Kasumi-1 (cell line): ENCODE results near the gene FGF3.

Experiments used
- DNase-seq, 2 experiments: peaks; one replicate each; lab custom pipeline; 2025; lab: John Stamatoyannopoulos, UW

Gene FGF3

GRCh38 chr11:69803604-69804218, 15.5 kb downstream of the FGF3 start:
- DNase-seq = no peak

GRCh38 chr11:69803022-69803421, 16.2 kb downstream of the FGF3 start:
- DNase-seq = no peak

DNA sequence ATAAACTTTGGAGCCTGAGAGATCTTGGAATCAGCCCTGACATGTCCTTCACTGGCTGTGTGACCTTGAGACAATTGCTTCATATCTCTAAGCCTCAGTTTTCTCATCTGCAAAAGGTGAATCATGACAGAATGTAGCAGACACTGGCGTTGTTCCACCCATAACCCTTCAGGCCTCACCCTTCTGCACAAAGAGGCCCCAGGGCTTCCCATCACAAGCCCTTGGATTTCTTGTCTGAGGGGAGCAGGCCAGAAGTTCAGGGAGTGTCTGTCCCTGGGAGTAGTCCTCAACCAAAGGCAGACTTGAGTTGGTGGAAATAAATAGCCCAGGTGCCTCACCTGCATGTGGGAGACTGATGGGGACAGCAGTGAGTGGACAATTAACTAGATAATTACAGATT, 16.6 kb downstream of the FGF3 start:
- DNase-seq = no peak

DNA sequence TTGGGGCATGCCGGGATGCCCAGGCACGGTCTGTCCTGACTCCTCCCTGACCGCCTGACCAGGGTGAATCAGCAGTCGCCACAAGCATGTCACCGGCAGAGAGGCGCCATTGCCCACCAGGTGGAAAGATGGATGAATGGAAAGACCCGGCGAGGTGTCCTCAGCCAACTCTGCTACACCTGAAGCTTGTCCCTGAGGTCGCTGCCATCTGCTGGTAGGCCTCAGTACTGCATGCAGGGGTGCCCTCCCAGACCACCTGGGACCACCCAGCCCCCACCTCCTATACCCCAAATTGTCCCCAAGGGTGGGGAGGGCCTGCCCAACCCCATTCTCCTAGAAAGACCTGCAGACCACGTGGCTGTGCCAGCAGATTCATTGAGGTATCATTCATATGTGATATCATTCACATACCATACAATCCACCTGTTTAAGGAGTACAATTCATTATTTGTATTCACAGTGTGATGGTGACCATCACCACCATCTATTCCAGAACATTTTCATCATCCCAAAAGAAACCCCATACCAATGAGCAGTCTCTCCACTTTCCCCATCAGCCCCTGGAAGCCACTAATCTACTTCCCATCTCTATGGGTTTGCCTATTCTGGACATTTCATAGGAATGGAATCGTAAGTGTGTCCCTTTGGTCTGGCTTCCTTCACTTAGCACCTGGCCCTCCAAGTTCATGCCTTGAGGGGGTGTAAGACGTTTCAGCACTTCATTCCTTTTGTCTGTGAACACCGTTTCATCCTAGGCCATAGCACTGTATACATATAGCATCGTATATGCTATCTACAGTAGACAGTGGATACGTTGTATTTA, 17.5 kb downstream of the FGF3 start:
- peak in 1 of 2 experiments; percentile 6 for DNase-seq

GRCh38 chr11:69800278-69800677, 18.9 kb downstream of the FGF3 start:
- no peak for DNase-seq

GRCh38 chr11:69799582-69799981, 19.6 kb downstream of the FGF3 start:
- DNase-seq = peak; percentile 1 to 13

- no peak for DNase-seq
These were observed 20.1 kb downstream of the FGF3 start for GRCh38 chr11:69799097-69799496.

GRCh38 chr11:69797737-69798528, 21.3 kb downstream of the FGF3 start:
- no peak for DNase-seq

DNA sequence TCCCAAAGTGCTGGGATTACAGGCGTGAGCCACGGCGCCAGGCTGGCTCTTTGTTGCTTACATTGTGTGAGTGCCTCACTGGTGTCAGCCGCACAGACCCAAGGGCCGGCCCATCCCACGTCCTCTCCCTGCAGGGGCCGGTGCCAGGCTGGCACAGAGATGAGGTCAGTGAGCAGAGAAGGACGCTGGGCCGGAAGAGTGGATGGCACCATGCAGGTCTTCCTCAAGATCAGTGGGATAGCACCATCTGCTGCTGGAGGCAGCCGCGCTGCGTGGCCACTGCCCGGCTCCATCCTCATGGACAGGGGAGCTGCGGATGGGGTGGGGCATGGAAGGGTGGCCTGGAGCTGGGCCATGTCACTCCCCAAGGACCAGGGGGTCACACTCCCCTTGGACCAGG, 22.1 kb downstream of the FGF3 start:
- no peak for DNase-seq

DNA sequence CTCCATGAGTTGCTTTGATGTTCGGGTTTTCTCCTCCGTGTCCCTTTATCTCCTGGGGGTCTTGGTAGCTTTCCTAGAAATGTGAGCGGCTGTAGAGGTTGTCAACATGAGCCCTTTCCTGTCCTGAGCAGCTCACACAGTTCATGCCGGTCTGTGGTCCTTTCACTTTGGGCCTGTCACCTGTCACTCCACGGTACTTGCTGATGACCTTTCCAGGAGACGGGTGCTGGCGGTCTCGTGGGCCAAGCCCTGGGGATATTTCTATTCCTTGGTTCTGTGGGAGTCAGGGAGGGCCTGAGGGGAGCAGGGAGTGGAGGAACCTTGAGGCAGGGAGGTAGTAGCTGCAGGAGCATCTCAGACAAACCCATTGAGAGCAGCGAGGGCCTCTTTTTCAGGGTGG, 23.2 kb downstream of the FGF3 start:
- no peak for DNase-seq

- no peak for DNase-seq
These were observed 27.7 kb downstream of the FGF3 start for GRCh38 chr11:69791276-69792180.

DNA sequence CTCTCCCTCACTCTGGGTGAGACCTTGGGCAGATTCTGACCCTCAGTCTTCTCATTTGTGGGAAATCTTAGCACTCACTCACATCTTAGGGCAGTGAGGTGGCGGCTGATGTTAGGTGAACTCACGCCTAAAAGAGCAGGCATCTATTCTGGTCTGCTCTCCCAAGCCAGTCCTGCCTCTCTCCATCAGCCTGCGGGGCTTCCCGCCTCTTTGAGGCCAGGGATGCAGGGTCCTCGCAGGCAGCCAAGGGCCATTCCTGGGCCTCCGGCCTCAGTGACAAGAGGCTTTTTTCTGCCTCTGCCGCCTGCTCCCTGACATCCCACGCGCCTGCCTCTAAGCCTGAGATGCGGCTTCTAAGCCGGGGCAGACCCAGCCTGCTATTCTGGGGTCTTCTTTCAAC, 30.3 kb downstream of the FGF3 start:
- DNase-seq = no peak

DNA sequence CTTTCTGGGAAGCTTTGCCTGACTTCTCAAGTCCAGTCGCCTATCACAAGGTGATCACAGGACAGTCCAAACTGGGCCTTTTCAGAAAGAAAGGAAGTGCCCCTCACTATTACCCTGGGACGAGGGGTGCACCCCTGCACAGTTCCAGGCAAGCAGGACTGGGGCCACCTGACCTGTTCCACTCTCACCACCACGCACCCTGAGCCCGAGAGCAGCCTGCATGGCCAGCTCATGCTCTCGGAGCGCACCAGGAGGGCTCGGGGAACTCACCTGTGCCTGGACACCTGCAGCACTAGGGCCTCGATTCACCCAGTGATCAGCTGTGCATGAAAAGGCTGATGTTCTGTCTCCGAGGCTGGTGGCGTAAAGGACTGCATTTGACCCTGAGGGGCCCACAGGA, 31.3 kb downstream of the FGF3 start:
- DNase-seq = no peak

GRCh38 chr11:69787457-69787856, 31.8 kb downstream of the FGF3 start:
- no peak for DNase-seq

DNA sequence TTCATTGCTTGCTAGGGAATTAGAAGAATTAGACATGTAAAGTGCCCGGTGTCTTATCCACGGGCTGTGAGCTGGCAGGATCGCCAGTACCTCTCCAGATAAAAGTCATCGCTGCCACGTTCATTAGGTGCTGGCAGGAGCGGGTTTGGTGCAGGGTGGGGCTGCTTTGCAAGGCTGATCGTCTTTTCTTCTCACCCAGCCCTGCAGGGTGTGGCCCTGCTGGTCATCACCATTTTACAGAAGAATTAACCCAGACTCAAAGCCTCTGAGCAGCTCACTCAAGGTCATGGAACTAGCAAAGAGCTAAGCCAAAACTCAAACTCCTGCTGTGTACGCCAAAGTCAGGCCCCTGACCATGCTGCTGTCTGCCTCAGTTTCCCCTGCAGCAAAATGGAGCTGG, 38.0 kb downstream of the FGF3 start:
- DNase-seq = no peak

DNA sequence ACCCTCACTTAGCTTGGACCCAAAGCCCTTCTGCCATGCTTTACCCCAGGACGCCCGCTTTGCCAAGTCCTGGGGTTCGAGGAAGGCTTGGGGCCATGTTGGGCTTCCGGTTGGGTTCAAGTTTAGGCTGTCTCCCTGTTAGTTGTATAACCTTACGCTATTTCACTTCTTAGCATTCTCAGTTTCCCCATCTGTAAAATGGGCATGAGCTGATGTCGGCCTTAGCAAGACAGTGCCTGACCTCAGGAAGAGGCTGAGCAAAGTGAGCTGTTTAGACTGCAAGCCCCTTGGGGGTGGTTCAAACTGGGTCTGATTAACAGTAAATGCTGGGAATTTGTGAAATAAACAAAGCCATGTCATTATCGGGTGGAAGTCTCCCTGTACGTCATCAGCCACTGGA, 40.8 kb downstream of the FGF3 start:
- no peak for DNase-seq

DNA sequence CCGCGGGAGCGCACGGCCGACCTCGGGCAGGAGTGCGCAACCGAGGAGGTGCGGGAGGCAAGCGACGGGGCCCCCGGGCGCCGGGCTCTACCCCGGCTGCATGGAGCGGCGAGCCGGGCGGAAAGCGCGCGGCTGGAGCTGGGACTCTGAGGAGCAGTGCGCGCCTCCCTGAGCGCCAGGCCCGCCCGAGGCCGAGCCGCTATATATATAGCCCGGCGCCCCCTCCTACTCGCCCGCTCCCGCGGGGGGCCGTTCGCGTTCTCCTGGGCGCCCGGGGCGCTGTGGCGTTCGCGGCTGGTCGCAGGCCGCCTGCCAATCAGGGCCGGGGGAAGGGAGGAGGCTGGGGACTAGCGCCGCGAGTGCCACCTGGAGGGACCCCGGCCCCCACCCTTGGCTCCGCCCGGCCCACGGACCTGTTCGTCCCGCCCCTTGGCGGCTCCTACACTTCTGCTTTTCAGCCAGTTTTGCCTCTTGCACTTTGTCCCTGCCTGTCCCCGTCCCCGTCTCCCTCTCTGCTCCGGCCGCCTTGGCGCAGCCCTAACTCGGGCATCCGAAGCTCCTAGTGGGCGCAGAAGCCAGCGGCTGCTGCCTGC, 44.0 kb downstream of the FGF3 start, which contains the start of gene FGF4:
Gene FGF4, minus strand, starts transcription at position 179 of the 593 bp plus-strand sequence. CDS start 257 bp downstream, outside the sequence.
- no peak for DNase-seq

DNA sequence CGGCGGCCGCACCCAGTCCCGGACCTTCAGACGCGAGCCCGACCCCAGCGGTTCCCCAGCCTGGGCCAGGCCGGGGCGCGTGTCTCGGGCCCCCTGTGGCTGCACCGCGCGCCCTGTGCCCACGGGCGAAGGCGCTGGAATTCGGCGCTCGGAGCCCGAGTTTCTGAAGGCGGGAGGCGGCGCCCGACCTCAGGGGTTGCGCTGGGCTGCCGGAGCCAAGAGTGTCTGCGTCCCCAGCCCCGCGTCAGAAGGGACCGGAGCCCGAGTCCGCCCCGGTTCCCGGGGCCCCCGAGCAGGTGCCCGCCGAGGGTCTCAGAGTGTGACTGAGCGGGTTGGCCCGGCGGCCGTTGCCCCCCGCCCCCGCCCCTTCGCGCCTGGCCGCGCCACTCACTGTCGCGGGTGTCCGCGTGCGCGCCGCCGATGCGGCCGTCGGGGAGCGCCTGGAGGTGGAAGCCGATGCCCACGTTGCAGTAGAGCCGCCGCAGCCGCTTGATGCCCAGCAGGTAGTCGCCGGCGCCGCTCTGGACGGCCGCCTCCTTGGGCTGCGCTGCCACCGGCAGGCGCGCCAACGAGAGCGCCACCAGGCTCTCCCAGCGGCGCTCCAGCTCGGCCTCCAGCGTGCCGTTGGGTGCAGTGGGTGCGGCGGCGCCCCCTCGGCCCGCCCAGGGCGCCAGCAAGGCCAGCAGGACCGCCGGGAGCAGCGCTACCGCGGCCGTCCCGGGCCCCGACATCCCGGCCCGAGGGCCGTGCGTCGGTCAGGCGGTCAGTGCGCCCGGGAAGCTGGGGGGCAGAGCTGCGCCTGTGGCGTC, 44.7 kb downstream of the FGF3 start:
- DNase-seq = no peak

DNA sequence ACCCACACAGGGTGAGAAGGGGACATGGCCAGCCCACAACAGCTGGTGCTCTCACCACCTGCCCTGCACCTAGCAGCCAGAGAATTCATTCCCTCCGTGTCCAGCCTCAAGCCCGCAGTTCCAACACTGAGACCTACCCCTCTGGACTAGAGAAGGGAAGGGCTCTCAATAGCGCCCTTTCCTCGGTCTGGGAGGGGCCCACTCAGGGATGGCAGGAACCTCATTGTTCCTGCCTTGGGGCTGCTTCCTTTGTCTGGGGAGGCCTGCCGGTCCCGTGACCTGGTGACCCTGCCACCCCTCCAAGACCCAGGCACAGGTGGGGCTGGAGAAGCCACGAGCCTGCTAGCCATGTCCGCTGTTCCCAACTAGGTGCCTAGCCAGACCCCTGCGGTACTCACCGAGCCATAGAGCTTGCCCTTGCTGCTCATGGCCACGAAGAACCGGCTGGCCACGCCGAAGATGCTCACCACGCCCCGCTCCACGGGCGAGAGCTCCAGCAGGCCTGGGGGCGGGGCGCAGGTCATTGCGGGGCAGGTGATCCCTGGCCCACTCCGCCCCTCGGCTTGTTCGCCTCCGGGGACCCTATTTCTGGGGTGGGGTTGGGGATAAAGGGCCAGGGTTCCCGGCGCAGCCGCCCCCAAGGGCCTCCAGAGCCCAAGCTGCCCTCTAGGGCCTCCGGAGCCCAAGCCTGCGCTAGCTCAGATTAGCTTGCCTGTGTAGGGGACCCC, 45.4 kb downstream of the FGF3 start:
- DNase-seq = no peak

DNA sequence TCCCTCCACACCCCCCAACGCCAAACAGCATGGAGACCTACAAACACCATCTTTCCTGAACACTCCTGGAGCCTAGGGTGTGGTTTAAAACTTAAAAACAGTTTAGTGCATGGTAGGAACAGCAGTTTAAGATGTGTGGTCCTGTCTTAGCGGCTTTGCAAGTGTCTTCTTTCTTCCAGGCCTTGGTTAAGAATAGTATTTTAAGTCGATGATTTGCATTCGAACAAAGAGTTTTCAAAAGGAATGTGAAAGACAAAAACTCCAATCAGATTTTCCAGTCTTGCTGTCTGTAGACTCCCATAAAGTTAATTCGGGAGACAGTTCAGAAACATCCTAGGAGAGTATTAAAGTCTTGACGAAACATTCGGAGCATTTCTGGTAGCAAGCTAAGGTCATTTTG, 47.8 kb downstream of the FGF3 start:
- no peak for DNase-seq
